Left cardiac atrium (tissue), 4 donors: ENCODE results near the gene VANGL1. TPM values are rescaled to one million over a fixed set of nuclear protein-coding genes. Genes with fewer than 3 reads are reported as not detected.

Source experiments
- ATAC-seq, 2 donors: fragments of 200-7000 bp; cut with Tn5 transposase; one replicate each; pipeline ENCODE4 v1.9.1; 2020; ENCODE audit warnings: mild to moderate bottlenecking in 2 of 2, moderate library complexity in 2 of 2
- DNase-seq: peaks from one replicate; pipeline ENCODE4 v3.0.0-alpha.2; 2020
- intact Hi-C, 2 donors: fragments of 100-400 bp; cut with DNase I; formaldehyde crosslinking; loops; one replicate each; pipeline versions ENCODE4 v1.14.1 to v1.15.1; 2022 to 2023
- total RNA-seq, 2 donors: library from RNA; stranded (reverse); fragmentation: NEBNext Ultra II Directional; extraction: Animal tissue kit (Norgen Biotek cat#: 25700); gene quantifications; one replicate each; pipeline ENCODE4 v1.2.1, GENCODE V29; 2021
- donor health status: DM: no; HTN: yes; CAD: no.
- donor health status: DM: no; HTN: yes; CAD: no; lungs with severe emphysema.
- donor health status: DM: yes; HTN: yes; CAD: no.
- donor health status: Dilated cardiomyopathy.

VANGL1 gene
- total RNA-seq, 2 donors from 2014 or later = 5.2 to 7.5 TPM

GRCh38 chr1:115642168-115643072 lies 650 bp downstream of the VANGL1 start:
- DNase-seq = peak; percentile 59
- intact Hi-C loops = loop anchor here in 1 of 2 donors (10.0 kb wide), 1 partner anchor 52 kb away; no protein-coding TSS in a partner anchor
- ATAC-seq = peak; percentile 75 to 79

- ATAC-seq (no peak), DNase-seq (no peak)
- intact Hi-C loops = loop anchor here in 1 of 2 donors (10.0 kb wide), 1 partner anchor 52 kb away; no protein-coding TSS in a partner anchor
Observed at GRCh38 chr1:115643225-115643624, 1.5 kb downstream of the VANGL1 start.

GRCh38 chr1:115643666-115644065 lies 1.9 kb downstream of the VANGL1 start:
- intact Hi-C loops = loop anchor here in 1 of 2 donors (10.0 kb wide), 1 partner anchor 51 kb away; no protein-coding TSS in a partner anchor
- ATAC-seq = no peak
- no peak for DNase-seq

- ATAC-seq (no peak), DNase-seq (no peak)
- intact Hi-C loops = loop anchor here in 1 of 2 donors (10.0 kb wide), 1 partner anchor 51 kb away; no protein-coding TSS in a partner anchor
Observed at GRCh38 chr1:115644109-115644508, 2.3 kb downstream of the VANGL1 start.

GRCh38 chr1:115647047-115647446 lies 5.3 kb downstream of the VANGL1 start:
- DNase-seq = no peak
- peak in 1 of 2 donors; percentile 7 for ATAC-seq
- intact Hi-C loops = loop anchor here in 1 of 2 donors (10.0 kb wide), 1 partner anchor 48 kb away; no protein-coding TSS in a partner anchor

- no peak for DNase-seq
- intact Hi-C loops = loop anchor here in 1 of 2 donors (10.0 kb wide), 1 partner anchor 47 kb away; no protein-coding TSS in a partner anchor
- ATAC-seq = no peak
Observed at GRCh38 chr1:115647507-115647906, 5.7 kb downstream of the VANGL1 start.

GRCh38 chr1:115647919-115648650 lies 6.3 kb downstream of the VANGL1 start:
- no peak for DNase-seq
- peak; percentile 51 to 57 for ATAC-seq
- intact Hi-C loops = loop anchor here in 1 of 2 donors (10.0 kb wide), 1 partner anchor 47 kb away; no protein-coding TSS in a partner anchor

- ATAC-seq = peak; percentile 49 to 62
- intact Hi-C loops = loop anchor here in 1 of 2 donors (10.0 kb wide), 1 partner anchor 46 kb away; no protein-coding TSS in a partner anchor
- no peak for DNase-seq
Observed at GRCh38 chr1:115648717-115649691, 7.2 kb downstream of the VANGL1 start.

- intact Hi-C loops = loop anchor here in 1 of 2 donors (10.0 kb wide), 1 partner anchor 45 kb away; no protein-coding TSS in a partner anchor
- no peak for ATAC-seq
- no peak for DNase-seq
Observed at GRCh38 chr1:115649964-115650363, 8.2 kb downstream of the VANGL1 start.

GRCh38 chr1:115650961-115651360 lies 9.2 kb downstream of the VANGL1 start:
- no peak for DNase-seq
- ATAC-seq = no peak
- intact Hi-C loops = no loop called here

GRCh38 chr1:115651391-115651790 lies 9.6 kb downstream of the VANGL1 start:
- intact Hi-C loops = no loop called here
- no peak for ATAC-seq
- DNase-seq = no peak

- intact Hi-C loops = no loop called here
- DNase-seq (no peak), ATAC-seq (no peak)
Observed at GRCh38 chr1:115652236-115652788, 10.5 kb downstream of the VANGL1 start.

GRCh38 chr1:115654125-115654524 lies 12.4 kb downstream of the VANGL1 start:
- intact Hi-C loops = no loop called here
- no peak for ATAC-seq
- no peak for DNase-seq

GRCh38 chr1:115654663-115655305 lies 13.0 kb downstream of the VANGL1 start:
- intact Hi-C loops = no loop called here
- ATAC-seq (peak in 1 of 2 donors; percentile 68), DNase-seq (peak; percentile 47)

GRCh38 chr1:115655306-115655663 lies 13.5 kb downstream of the VANGL1 start:
- no peak for DNase-seq
- ATAC-seq = peak in 1 of 2 donors; percentile 14
- intact Hi-C loops = no loop called here

GRCh38 chr1:115655916-115656315 lies 14.1 kb downstream of the VANGL1 start:
- ATAC-seq = no peak
- intact Hi-C loops = no loop called here

GRCh38 chr1:115656461-115657077 lies 14.8 kb downstream of the VANGL1 start:
- no peak for ATAC-seq
- DNase-seq = no peak
- intact Hi-C loops = no loop called here

More at GRCh38 chr1:115655916-115656315, 14.1 kb downstream of the VANGL1 start:
- DNase-seq = no peak
